ENCODE data around the gene RASGRP3.

DNA sequence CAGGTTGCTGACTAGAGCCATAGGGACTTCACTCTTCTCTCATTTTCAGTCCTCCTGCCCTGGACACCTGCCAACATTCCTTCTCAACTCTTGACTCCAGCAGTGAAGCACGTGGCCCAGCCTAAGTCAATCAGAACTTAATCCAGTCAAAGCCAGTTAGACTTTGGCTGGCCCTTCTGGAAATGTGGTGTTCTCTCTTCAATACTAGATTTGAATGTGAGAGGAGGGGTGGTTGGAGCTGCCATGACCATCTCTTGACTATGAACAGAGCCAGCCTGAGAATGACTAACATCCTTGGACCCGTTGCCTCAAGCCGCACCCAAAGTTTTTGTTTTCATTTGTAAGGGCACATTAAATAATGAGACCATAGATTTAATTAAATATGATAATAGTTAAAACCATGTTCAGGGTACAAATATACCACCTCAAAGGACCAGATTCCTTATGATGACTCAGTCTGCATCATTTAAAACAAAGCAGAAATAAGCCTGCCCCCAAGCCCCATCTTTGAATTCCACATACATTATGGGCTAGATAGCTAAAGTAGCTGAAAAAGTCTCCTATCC, 49.7 kb upstream of the RASGRP3 start:
- TF ChIP-seq, protein P1, sequence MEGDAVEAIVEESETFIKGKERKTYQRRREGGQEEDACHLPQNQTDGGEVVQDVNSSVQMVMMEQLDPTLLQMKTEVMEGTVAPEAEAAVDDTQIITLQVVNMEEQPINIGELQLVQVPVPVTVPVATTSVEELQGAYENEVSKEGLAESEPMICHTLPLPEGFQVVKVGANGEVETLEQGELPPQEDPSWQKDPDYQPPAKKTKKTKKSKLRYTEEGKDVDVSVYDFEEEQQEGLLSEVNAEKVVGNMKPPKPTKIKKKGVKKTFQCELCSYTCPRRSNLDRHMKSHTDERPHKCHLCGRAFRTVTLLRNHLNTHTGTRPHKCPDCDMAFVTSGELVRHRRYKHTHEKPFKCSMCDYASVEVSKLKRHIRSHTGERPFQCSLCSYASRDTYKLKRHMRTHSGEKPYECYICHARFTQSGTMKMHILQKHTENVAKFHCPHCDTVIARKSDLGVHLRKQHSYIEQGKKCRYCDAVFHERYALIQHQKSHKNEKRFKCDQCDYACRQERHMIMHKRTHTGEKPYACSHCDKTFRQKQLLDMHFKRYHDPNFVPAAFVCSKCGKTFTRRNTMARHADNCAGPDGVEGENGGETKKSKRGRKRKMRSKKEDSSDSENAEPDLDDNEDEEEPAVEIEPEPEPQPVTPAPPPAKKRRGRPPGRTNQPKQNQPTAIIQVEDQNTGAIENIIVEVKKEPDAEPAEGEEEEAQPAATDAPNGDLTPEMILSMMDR (IDR thresholded peaks at IDR 0.05) = no peak
- no peak for TF ChIP-seq POLR2A (IDR thresholded peaks at IDR 0.05)

Data from uterus (tissue), 2 donors.